Measurements from ENCODE around the gene ZBED2.
"Not testable (repeated sequence)": the region's sequence is repeated elsewhere in the genome, so short reads cannot be mapped to it uniquely, and the experiment has no call there.

The ZBED2 gene

DNA sequence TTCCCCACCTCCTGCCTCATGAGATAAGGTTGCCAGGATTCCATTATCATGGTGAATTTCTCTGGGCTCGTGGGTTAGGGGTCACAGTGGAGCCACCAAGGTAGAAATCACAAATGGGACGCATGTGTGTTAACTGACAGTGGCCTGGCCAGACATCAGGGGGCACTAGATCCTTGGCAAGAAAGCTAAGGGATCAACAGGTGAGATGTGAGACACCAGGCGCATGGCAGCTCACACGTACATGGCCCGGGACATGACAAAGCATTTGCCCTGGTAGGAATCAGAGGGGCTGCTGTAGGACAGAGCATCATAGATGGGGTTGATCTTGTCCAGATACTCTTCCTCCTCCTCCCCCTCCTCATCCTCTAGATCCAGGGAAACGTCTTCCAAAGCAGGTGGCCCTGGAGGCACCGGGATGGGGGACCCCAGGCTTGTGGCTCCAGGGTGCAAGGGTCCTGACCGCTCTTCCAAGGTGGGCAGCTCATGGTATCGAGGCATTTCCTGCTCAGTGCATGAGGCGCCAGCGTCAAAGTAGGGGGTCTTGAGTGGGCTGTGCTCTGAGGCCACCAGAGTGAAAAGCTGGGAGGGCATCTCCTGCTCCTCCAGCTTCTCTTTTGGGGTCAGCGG, 24.6 kb downstream of the ZBED2 start:
- DNase-seq = no peak

DNA sequence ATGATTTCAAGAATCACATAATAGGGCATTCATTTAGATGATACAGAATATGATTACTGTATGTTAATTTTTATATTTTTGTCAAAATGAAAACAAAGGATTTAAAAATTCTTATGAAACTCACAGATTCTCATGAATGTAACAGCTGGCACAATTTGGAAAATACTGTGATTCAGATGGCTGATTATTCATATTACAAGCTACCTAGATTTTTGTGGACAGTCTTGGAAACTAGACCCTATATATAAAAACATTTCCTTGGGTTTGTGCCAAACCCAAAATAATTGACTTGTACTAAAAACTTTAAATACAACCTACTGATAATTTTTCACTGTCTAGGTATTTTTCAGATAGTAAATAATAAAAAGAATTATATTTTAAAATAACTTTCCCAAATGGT, 26.2 kb downstream of the ZBED2 start:
- DNase-seq = no peak

DNA sequence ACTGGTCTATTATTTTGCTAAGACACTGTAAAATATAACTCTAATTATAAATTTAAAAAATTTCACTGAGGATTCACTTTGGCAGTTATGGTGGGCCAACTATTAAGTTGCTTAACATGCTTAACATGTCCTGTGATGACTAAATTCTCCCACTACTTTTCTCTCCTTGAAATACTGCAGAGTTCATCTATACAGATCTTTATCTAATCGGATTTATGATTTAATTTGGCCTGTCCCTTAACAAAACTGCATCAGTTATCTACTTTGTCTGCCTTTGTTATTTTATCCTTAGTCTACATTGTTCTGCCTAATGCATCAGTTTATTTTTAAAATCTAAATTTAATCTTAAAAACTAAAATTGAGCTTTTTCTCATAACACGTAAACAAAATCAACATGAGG, 26.8 kb downstream of the ZBED2 start:
- DNase-seq = no peak

DNA sequence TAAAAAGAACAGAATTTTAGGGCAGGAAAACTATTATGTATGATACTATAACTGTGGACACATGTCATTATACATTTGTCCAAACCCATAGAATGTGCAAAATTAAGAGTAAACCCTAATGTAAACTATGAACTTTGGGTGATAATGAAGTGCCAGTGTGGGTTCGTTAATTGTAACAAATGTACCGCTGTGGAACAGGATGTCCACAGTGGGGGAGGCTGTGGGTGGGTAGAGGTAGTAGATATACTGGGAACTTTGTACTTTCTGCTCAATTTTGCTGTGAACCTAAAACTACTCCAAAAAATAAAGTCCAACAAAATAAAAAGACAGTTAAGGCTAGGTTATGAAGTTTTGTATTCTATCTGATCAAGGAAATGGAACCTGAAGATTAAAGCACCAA, 28.3 kb downstream of the ZBED2 start:
- DNase-seq = no peak

- not testable (repeated sequence) for DNase-seq
These were observed 33.2 kb downstream of the ZBED2 start for GRCh38 chr3:111561902-111562301.

GRCh38 chr3:111548756-111549155, 46.4 kb downstream of the ZBED2 start:
- no peak for DNase-seq

- DNase-seq = no peak
These were observed 47.1 kb downstream of the ZBED2 start for GRCh38 chr3:111548092-111548491.

DNA sequence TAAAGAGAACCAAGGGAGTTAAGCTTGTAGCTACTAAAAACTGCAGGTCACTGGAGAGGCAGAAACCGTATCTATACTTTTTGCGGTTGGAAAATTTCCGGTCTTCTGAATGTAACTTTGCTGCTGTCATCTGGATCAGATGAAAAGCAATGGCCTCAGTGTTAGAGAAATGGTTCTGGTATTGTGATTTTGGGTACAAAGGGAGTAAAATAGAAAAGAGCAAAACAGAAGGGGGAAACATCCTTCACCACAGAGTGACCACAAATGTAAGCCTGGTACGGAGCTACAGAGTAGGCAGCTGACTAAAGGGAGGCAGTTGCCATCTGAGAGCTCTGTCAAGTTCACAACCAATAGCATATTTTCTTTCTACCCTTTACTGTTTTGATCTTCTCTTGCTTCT, 47.5 kb downstream of the ZBED2 start:
- no peak for DNase-seq

DNA sequence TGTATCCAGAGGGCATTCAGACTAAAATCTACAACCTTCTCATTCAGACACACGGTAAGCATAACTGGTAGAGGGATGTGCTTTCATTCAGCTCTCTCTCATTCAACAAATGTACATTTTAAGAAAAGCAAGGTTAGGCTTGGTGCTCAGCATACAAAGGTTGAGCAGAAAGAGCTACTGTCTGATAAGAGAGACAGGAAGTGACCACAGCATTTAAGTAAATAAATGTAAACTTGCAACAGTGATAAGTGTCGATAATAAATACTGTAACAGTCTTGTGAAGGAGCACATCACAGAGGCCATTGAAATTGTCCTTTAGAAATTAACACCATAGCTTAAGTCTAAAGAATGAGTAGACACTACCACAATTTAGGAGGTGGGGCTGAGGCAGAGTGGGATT, 49.8 kb downstream of the ZBED2 start:
- no peak for DNase-seq

Data from left hindlimb (tissue), 1 donor.